GM19397 (cell line): ENCODE results near the gene NDUFA8.

Experiments
- ATAC-seq: cut with Tn5 transposase; IDR thresholded peaks from one replicate; pipeline ENCODE4 v1.9.1; 2021; ENCODE audit warnings: mild to moderate bottlenecking, moderate library complexity; ENCODE audit not compliant: unreplicated experiment

NDUFA8 gene

GRCh38 chr9:122138560-122139268 lies 20.9 kb downstream of the NDUFA8 start:
- no peak for ATAC-seq

DNA sequence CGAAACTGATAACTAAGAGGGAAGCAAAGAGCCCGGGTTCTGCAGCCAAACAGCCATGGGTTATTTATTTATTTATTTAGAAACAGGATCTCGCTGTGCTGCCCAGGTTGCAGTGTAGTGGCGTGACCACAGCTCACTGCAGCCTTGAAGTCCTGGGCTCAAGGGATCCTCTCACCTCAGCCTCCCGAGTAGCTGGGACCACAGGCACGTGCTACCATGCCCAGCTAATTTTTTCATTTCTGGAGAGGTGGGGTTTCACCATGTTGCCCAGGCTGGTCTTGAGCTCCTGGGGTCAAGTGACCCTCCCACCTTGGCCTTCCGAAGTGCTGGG lies 24.1 kb downstream of the NDUFA8 start:
- ATAC-seq: no peak

- ATAC-seq: no peak
Observed at GRCh38 chr9:122134822-122135528, 24.6 kb downstream of the NDUFA8 start.

- no peak for ATAC-seq
Observed at GRCh38 chr9:122133984-122134535, 25.5 kb downstream of the NDUFA8 start.

- no peak for ATAC-seq
Observed at GRCh38 chr9:122133263-122133983, 26.2 kb downstream of the NDUFA8 start.

DNA sequence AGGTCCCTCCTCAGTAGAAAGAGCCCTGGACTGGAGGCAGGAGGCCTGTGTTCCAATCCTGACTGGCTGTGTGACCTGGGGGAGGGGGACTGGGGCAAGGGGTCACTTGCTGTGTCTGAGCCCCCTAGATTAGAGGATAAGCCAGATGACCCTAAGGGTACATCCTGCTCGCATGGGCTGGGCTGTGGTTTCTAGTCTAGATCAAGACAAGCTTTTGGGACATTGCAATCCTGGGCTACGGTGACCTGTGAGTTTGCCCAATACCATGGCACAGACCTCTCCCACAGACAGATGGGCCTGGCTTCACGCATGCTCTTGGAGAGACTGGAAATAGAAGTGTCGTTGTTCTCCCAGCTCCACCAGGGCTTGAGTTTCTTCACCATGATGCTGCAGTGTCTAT lies 27.0 kb downstream of the NDUFA8 start:
- ATAC-seq: no peak

- ATAC-seq: no peak
Observed at GRCh38 chr9:122131401-122132001, 28.1 kb downstream of the NDUFA8 start.

- ATAC-seq: no peak
Observed at GRCh38 chr9:122130837-122131236, 28.7 kb downstream of the NDUFA8 start.

DNA sequence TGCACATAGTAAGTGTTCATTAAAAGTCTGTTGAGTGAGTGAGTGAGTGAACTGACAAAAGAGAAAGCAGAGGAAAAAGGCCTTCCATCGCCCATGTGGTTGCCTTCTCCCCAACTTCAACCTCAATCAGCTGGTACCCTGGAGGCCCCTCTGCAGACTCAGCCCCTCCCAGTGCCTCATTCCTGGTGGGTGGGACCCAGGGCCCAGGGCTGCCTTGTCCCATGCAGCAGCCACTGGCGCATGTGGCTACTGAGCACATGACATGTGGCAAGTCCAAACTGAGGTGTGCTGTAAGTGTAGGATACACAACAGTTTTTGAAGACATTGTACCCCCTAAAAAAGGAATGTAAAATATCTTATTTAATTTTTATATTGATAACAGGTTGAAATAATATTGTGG lies 29.6 kb downstream of the NDUFA8 start:
- ATAC-seq: no peak

DNA sequence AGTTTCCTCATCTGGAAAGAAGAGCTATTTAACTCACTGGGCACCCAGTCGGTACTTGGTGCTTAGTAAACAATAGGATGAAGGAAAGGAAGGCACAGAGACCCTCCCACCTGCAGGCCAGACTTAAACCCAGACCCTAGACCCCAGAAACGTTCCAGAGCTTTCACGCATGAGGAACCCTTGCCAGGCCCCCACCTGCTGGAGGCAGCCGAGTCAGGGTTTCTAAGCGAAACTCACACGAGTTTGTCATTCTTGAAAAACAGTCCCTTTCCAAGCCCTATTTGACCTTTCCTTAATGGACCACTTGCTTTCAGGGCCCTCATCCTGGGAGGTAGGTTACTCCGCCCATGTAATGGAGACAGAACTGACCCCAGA lies 30.6 kb downstream of the NDUFA8 start:
- no peak for ATAC-seq

GRCh38 chr9:122128007-122128968 lies 31.3 kb downstream of the NDUFA8 start:
- ATAC-seq: no peak

DNA sequence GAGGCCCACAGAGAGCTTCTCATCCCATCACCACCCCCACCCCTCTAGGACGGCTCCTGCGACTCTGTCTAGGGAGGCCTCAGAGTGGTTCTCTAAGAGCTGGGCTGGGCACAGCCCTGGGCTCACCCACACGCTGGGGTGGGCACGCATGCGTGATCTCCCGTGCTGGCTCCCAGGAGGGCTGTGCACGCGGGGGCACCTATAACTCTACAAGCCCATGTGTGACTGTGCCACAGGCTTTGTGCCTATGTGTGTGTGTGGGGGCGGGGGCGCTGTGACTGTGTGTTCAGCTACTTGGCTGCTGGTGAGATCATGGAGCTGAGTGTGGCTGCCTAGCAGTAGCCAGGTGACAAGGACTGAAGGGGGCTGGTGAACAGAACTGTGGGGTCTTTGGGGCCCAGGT lies 32.2 kb downstream of the NDUFA8 start:
- ATAC-seq: no peak

DNA sequence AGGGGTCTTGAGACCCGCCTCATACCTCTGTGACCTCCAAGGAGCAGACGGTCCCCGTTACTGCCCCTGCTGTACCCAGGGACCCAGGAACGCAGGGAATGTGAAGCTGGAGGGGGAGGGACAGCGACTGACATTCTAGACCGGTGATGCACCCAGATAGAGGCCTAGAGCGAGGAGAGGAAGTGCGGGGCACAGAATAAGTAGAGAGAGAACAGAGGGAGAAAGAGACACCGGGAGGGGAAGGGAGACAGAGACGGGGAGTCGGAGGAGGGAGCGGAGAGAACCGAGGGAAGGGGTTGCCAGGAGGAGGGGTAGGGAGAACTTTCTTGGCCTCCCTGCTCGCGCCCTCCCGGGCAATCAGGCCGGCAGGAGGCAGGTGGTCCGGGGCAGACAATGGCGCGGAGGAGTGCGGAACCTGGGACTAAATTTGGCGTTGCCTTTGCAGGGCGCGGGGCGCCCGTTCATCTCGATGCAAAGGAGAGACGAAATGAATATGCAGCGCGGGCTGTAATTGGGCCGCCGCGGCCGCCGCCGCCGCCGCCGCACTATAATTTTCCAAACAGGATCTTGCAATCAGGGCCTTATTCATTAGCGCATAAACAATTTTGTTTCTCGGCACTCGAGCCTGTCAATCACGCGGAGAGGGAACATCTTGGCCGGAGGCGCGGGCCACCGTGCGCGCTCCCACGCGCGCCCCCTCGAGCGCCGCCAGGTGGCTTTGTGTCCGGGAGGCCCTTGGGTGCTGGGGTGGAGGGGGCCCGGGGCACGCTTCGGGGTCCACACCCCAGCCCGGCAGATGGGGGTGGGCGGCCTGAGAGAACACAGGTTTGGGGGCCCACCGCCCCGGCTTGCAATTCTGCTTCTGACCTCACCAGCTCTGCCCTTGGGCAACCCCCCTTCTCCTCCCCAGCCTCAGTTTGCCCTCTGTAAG lies 33.0 kb downstream of the NDUFA8 start:
- no peak for ATAC-seq

GRCh38 chr9:122125509-122126330 lies 33.9 kb downstream of the NDUFA8 start:
- no peak for ATAC-seq

DNA sequence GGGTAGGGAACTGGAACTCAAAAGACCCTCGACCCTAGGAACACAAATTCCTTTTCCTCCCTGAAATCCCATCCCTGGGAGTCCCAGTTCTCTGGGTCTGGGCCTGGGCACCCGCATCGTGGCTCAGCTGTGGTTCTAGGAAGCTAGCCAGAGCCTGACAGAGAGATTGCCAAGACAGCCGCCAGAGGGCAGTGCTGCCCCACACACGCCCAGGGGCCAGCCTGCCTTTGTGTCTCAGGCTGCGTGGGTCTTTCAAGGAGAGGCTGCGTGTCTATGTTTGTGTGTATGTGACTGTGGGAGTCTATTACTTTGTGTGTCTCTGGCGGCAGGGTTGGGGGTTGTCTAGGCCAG lies 34.4 kb downstream of the NDUFA8 start:
- peak; percentile 48 for ATAC-seq

GRCh38 chr9:122124528-122124927 lies 35.1 kb downstream of the NDUFA8 start:
- ATAC-seq: no peak

GRCh38 chr9:122124048-122124447 lies 35.5 kb downstream of the NDUFA8 start:
- ATAC-seq: no peak

GRCh38 chr9:122122903-122123632 lies 36.5 kb downstream of the NDUFA8 start:
- ATAC-seq: no peak
